Measurements from ENCODE around the gene CCDC39. TPM values are rescaled to one million over a fixed set of nuclear protein-coding genes. Genes with fewer than 3 reads are reported as not detected.

Gene CCDC39
- total RNA-seq, 1 experiment from 2014 or later = 0.79 TPM

- Histone ChIP-seq H4K5ac (ENCODE audit: insufficient read length, low read depth, low read length) (no peak overlapping the region), H2BK120ac (ENCODE audit: low read depth, low read length, poor library complexity, severe bottlenecking) (no peak overlapping the region), H3K27ac (ENCODE audit: insufficient read length, low read depth, low read length) (no peak overlapping the region), H2AK5ac (ENCODE audit: insufficient read length, low read length) (no peak overlapping the region), H4K8ac (replicated peaks; ENCODE audit: insufficient read length, low read depth, low read length) (no peak overlapping the region), H3K18ac (ENCODE audit: insufficient read length, low read depth, low read length) (no peak overlapping the region), H4K20me1 (ENCODE audit: control insufficient read depth, insufficient read depth, insufficient read length) (no peaks in the 10 kb centered on the region), H3K9me3 (ENCODE audit: control insufficient read depth, low read depth, low read length) (peaks cover 10% of the 10 kb centered on the region), H2BK12ac (ENCODE audit: insufficient read length, low read depth, low read length) (no peak overlapping the region), H3K79me2 (ENCODE audit: insufficient read depth, low read length) (no peaks in the 10 kb centered on the region), H4K91ac (ENCODE audit: insufficient read length, low read depth, low read length) (no peak overlapping the region), H2BK15ac (ENCODE audit: low read depth, low read length) (no peak overlapping the region), H3K4me2 (ENCODE audit: insufficient read depth, insufficient read length, low read length) (no peak overlapping the region), H3K9ac (ENCODE audit: extremely low read depth, insufficient read length, low read length) (no peak overlapping the region), H3K23me2 (ENCODE audit: insufficient read length, low read depth, low read length, poor library complexity, severe bottlenecking) (no peaks in the 10 kb centered on the region), H3K23ac (ENCODE audit: insufficient read length, low read depth, low read length) (no peak overlapping the region), H2BK20ac (ENCODE audit: low read depth, low read length, poor library complexity, severe bottlenecking) (no peak overlapping the region), H3K56ac (ENCODE audit: insufficient read length, low read depth, low read length) (no peak overlapping the region), H3K4ac (ENCODE audit: low read depth, low read length) (no peak overlapping the region), H3K4me1 (ENCODE audit: insufficient read depth, low read length) (peaks cover 2% of the 10 kb centered on the region; the same call in 1 of the 2 replicates), H2BK5ac (ENCODE audit: insufficient read length, low read length) (no peak overlapping the region), H3K79me1 (ENCODE audit: insufficient read depth, low read depth, low read length, poor library complexity, severe bottlenecking) (no peaks in the 10 kb centered on the region), H2AFZ (ENCODE audit: low read length) (no peak overlapping the region), H3T11ph (ENCODE audit: low read length) (no peak overlapping the region), H3K14ac (ENCODE audit: insufficient read depth, low read length) (no peak overlapping the region), H3K27me3 (ENCODE audit: insufficient read depth, low read length) (no peaks in the 10 kb centered on the region)
- Mint-ChIP-seq H3K4me1 (peaks cover 26 to 27% of the 10 kb centered on the region in 2 experiments), H3K27ac (no peak overlapping the region), H3K36me3 (ENCODE audit: insufficient read depth in 1 of 3, low read depth in 3 of 3) (peaks cover 12 to 25% (median 14%) of the 10 kb centered on the region in 3 experiments), H3K9me3 (peaks cover 23 to 25% of the 10 kb centered on the region in 2 experiments), H3K27me3 (ENCODE audit: low read depth) (no peaks in the 10 kb centered on the region), H3K4me3 (no peak overlapping the region)
- no peak for TF ChIP-seq CTCF (conservative IDR thresholded peaks at IDR 0.05)
- no peak for DNase-seq
Observed at GRCh38 chr3:180704532-180704931, 25.2 kb upstream of the CCDC39 start.

Data from H9 (cell line).